Neural progenitor cell (in vitro differentiated cells): ENCODE data around the gene MED9.

Experiments used
- EZH2 ChIP-seq: fragments of 200-600 bp; sonication (generic); IDR thresholded peaks from 2 replicates; pipeline ENCODE4 v1.6.1; 2017; ENCODE audit warnings: antibody characterized with exemption, mild to moderate bottlenecking, moderate library complexity
- TF ChIP-seq, protein P1 (sequence below): fragments of 200-600 bp; sonication (generic); IDR thresholded peaks from 2 replicates; pipeline ENCODE4 v1.5.1; 2017; ENCODE audit warnings: antibody characterized with exemption, mild to moderate bottlenecking

- TF ChIP-seq, protein P1, sequence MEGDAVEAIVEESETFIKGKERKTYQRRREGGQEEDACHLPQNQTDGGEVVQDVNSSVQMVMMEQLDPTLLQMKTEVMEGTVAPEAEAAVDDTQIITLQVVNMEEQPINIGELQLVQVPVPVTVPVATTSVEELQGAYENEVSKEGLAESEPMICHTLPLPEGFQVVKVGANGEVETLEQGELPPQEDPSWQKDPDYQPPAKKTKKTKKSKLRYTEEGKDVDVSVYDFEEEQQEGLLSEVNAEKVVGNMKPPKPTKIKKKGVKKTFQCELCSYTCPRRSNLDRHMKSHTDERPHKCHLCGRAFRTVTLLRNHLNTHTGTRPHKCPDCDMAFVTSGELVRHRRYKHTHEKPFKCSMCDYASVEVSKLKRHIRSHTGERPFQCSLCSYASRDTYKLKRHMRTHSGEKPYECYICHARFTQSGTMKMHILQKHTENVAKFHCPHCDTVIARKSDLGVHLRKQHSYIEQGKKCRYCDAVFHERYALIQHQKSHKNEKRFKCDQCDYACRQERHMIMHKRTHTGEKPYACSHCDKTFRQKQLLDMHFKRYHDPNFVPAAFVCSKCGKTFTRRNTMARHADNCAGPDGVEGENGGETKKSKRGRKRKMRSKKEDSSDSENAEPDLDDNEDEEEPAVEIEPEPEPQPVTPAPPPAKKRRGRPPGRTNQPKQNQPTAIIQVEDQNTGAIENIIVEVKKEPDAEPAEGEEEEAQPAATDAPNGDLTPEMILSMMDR: no peak
- TF ChIP-seq EZH2: no peak
Measured at GRCh38 chr17:17541640-17542001, 64.8 kb downstream of the MED9 start.
